Ascending aorta (tissue), 2 donors: ENCODE results near the gene FKBP7. TPM values are rescaled to one million over a fixed set of nuclear protein-coding genes. Genes with fewer than 3 reads are reported as not detected.
A peak's percentile ranks its signal among the peaks of the same experiment; 100 is the strongest.

Experiments used
- DNase-seq, 2 donors: peaks; one replicate each; pipeline ENCODE4 v3.0.0-alpha.2; 2019; ENCODE audit warnings: low spot score in 2 of 2
- H3K27ac ChIP-seq, 2 donors: fragments of 200-600 bp; sonication (generic); one replicate each; pipeline ENCODE4 v1.5.1; 2016 to 2017; ENCODE audit warnings: mild to moderate bottlenecking in 1 of 2
- H3K27me3 ChIP-seq: fragments of 200-600 bp; sonication (generic); one replicate; pipeline ENCODE4 v1.5.1; 2017
- H3K36me3 ChIP-seq, 2 donors: fragments of 200-600 bp; sonication (generic); one replicate each; pipeline ENCODE4 v1.5.1; 2016
- H3K4me1 ChIP-seq, 2 donors: fragments of 200-600 bp; sonication (generic); one replicate each; pipeline ENCODE4 v1.5.1; 2016 to 2017; ENCODE audit warnings: mild to moderate bottlenecking in 1 of 2
- H3K4me3 ChIP-seq, 2 donors: fragments of 200-600 bp; sonication (generic); one replicate each; pipeline ENCODE4 v1.5.1; 2016 to 2017; ENCODE audit warnings: mild to moderate bottlenecking in 1 of 2
- H3K9me3 ChIP-seq, 2 donors: fragments of 200-600 bp; sonication (generic); one replicate each; pipeline ENCODE4 v1.5.1; 2016
- intact Hi-C: fragments of 100-400 bp; cut with DNase I; formaldehyde crosslinking; loops from one replicate; pipeline ENCODE4 v1.15.1; 2023
- total RNA-seq: library from RNA; depleted of rRNA; stranded (reverse); fragments of >200 nt; gene quantifications from one replicate; pipeline ENCODE4 v1.1.0, GENCODE V29; 2016
- TF ChIP-seq, protein P1 (sequence below), 3 experiments: fragments of 200-600 bp in 2 of 3; fragments of 450-650 bp in 1 of 3; sonication (generic) in 2 of 3; IDR thresholded peaks; one replicate each; pipeline ENCODE4 v1.5.1; 2016 to 2019; ENCODE audit warnings: antibody characterized with exemption in 3 of 3, mild to moderate bottlenecking in 1 of 3, moderate library complexity in 1 of 3

The FKBP7 gene
- total RNA-seq, 1 donor from 2014 or later = 7.7 TPM

DNA sequence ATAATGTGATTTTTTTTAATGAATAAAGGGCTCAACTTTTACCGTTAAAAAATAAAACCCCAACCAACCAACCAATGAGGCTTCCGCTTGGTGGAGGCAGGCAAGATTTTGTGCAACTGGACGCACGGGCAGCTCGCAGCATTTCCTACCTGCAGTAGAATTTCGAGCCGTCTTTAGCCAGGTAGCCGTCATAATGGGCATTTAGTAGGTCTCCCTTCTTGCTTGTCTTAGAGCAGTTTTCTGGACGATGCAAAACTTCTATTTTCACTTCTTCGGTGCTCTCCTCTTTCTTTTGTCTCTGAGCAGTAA is 316 bp downstream of the FKBP7 start:
- TF ChIP-seq, protein P1, sequence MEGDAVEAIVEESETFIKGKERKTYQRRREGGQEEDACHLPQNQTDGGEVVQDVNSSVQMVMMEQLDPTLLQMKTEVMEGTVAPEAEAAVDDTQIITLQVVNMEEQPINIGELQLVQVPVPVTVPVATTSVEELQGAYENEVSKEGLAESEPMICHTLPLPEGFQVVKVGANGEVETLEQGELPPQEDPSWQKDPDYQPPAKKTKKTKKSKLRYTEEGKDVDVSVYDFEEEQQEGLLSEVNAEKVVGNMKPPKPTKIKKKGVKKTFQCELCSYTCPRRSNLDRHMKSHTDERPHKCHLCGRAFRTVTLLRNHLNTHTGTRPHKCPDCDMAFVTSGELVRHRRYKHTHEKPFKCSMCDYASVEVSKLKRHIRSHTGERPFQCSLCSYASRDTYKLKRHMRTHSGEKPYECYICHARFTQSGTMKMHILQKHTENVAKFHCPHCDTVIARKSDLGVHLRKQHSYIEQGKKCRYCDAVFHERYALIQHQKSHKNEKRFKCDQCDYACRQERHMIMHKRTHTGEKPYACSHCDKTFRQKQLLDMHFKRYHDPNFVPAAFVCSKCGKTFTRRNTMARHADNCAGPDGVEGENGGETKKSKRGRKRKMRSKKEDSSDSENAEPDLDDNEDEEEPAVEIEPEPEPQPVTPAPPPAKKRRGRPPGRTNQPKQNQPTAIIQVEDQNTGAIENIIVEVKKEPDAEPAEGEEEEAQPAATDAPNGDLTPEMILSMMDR (IDR thresholded peaks at IDR 0.05) = no peak
- no peaks in the 10 kb centered on the region for H3K36me3 ChIP-seq
- H3K27ac ChIP-seq = peak overlapping the region; percentile 78 to 94
- H3K4me3 ChIP-seq = peak overlapping the region; percentile 77 to 89
- H3K9me3 ChIP-seq = no peaks in the 10 kb centered on the region
- intact Hi-C loops = loop anchor here (1.0 to 10.0 kb wide), 3 partner anchors 27 to 1203 kb away; partner anchors contain the start of genes PJVK, PRKRA and RBM45
- H3K4me1 ChIP-seq = peaks cover 0 to 22% of the 10 kb centered on the region in 2 donors
- no peak for DNase-seq
- H3K27me3 ChIP-seq = no peaks in the 10 kb centered on the region

GRCh38 chr2:178477443-178478129 is 814 bp downstream of the FKBP7 start:
- intact Hi-C loops = loop anchor here (1.0 to 10.0 kb wide), 3 partner anchors 26 to 1203 kb away; partner anchors contain the start of genes PJVK, PRKRA and RBM45
- H3K27ac ChIP-seq = peak overlapping the region; percentile 78 to 94
- peaks cover 0 to 18% of the 10 kb centered on the region in 2 donors for H3K4me1 ChIP-seq

GRCh38 chr2:178476477-178476876 is 1.9 kb downstream of the FKBP7 start:
- DNase-seq = no peak
- H3K27ac ChIP-seq = no peak overlapping the region
- intact Hi-C loops = loop anchor here (5.0 to 10.0 kb wide), 2 partner anchors 364 to 1202 kb away; partner anchors contain the start of gene RBM45
- H3K27me3 ChIP-seq = no peaks in the 10 kb centered on the region
- H3K9me3 ChIP-seq = no peaks in the 10 kb centered on the region
- peak overlapping the region in 1 of 2 donors; percentile 89 for H3K4me3 ChIP-seq
- H3K36me3 ChIP-seq = no peaks in the 10 kb centered on the region
- TF ChIP-seq, protein P1 (IDR thresholded peaks at IDR 0.05) = no peak
- peaks cover 0 to 7% of the 10 kb centered on the region in 2 donors for H3K4me1 ChIP-seq

More at GRCh38 chr2:178477443-178478129, 814 bp downstream of the FKBP7 start:
- TF ChIP-seq, protein P1 (IDR thresholded peaks at IDR 0.05) = no peak
- Histone ChIP-seq H3K27me3 (no peaks in the 10 kb centered on the region), H3K9me3 (no peaks in the 10 kb centered on the region), H3K4me3 (peak overlapping the region; percentile 77 to 89), H3K36me3 (no peaks in the 10 kb centered on the region)
- DNase-seq = no peak

GRCh38 chr2:178474560-178474959 is 3.8 kb downstream of the FKBP7 start:
- TF ChIP-seq, protein P1 (IDR thresholded peaks at IDR 0.05) = no peak
- no peaks in the 10 kb centered on the region for H3K27me3 ChIP-seq
- no peak overlapping the region for H3K4me3 ChIP-seq
- no peaks in the 10 kb centered on the region for H3K9me3 ChIP-seq
- H3K27ac ChIP-seq = no peak overlapping the region
- no peak for DNase-seq
- H3K36me3 ChIP-seq = peaks cover 0 to 1% of the 10 kb centered on the region in 2 donors
- peaks cover 0 to 2% of the 10 kb centered on the region in 2 donors for H3K4me1 ChIP-seq
- intact Hi-C loops = loop anchor here (10.0 kb wide), 1 partner anchor 1200 kb away; no protein-coding TSS in a partner anchor

- Histone ChIP-seq H3K36me3 (peaks cover 0 to 8% of the 10 kb centered on the region in 2 donors), H3K27me3 (no peaks in the 10 kb centered on the region), H3K27ac (peak overlapping the region in 1 of 2 donors; percentile 16), H3K4me3 (no peak overlapping the region), H3K9me3 (no peaks in the 10 kb centered on the region), H3K4me1 (no peaks in the 10 kb centered on the region)
- intact Hi-C loops = loop anchor here (10.0 kb wide), 1 partner anchor 1199 kb away; no protein-coding TSS in a partner anchor
- DNase-seq = no peak
- TF ChIP-seq, protein P1 (IDR thresholded peaks at IDR 0.05) = no peak
Observed at GRCh38 chr2:178473931-178474330, 4.5 kb downstream of the FKBP7 start.
